ENCODE results near the gene PSORS1C2.
"Not testable (repeated sequence)": the region's sequence is repeated elsewhere in the genome, so short reads cannot be mapped to it uniquely, and the experiment has no call there.

PSORS1C2 gene

GRCh38 chr6:31138982-31139381 is at the start of gene PSORS1C2:
TSS of gene PSORS1C2 (minus strand) at chr6:31139066. CDS start at chr6:31139026, 40 bp downstream.
- no peak for DNase-seq (ENCODE audit: low read depth in 3 of 3, low spot score in 1 of 3)

GRCh38 chr6:31187780-31188194 is 48.9 kb upstream of the PSORS1C2 start:
- no peak for DNase-seq (ENCODE audit: low read depth in 3 of 3, low spot score in 1 of 3)

- DNase-seq (ENCODE audit: low read depth in 3 of 3, low spot score in 1 of 3): no peak
These were observed 47.3 kb upstream of the PSORS1C2 start for GRCh38 chr6:31186052-31186734.

GRCh38 chr6:31185695-31186051 is 46.8 kb upstream of the PSORS1C2 start:
- DNase-seq (ENCODE audit: low read depth in 3 of 3, low spot score in 1 of 3): not testable (repeated sequence)

- not testable (repeated sequence) for DNase-seq (ENCODE audit: low read depth in 3 of 3, low spot score in 1 of 3)
These were observed 45.0 kb upstream of the PSORS1C2 start for GRCh38 chr6:31183859-31184258.

- DNase-seq (ENCODE audit: low read depth in 3 of 3, low spot score in 1 of 3): not testable (repeated sequence)
These were observed 44.4 kb upstream of the PSORS1C2 start for GRCh38 chr6:31183287-31183686.

GRCh38 chr6:31180500-31180899 is 41.6 kb upstream of the PSORS1C2 start:
- no peak for DNase-seq (ENCODE audit: low read depth in 3 of 3, low spot score in 1 of 3)

- DNase-seq (ENCODE audit: low read depth in 3 of 3, low spot score in 1 of 3): no peak
These were observed 41.0 kb upstream of the PSORS1C2 start for GRCh38 chr6:31179896-31180295.

- DNase-seq (ENCODE audit: low read depth in 3 of 3, low spot score in 1 of 3): no peak
These were observed 40.1 kb upstream of the PSORS1C2 start for GRCh38 chr6:31179042-31179386.

- DNase-seq (ENCODE audit: low read depth in 3 of 3, low spot score in 1 of 3): no peak
These were observed 39.5 kb upstream of the PSORS1C2 start for GRCh38 chr6:31178143-31179041.

- DNase-seq (ENCODE audit: low read depth in 3 of 3, low spot score in 1 of 3): no peak
These were observed 37.1 kb upstream of the PSORS1C2 start for GRCh38 chr6:31175971-31176370.

GRCh38 chr6:31174378-31174777 is 35.5 kb upstream of the PSORS1C2 start:
- DNase-seq (ENCODE audit: low read depth in 3 of 3, low spot score in 1 of 3): no peak

- no peak for DNase-seq (ENCODE audit: low read depth in 3 of 3, low spot score in 1 of 3)
These were observed 34.5 kb upstream of the PSORS1C2 start for GRCh38 chr6:31173406-31173805.

GRCh38 chr6:31172973-31173384 is 34.1 kb upstream of the PSORS1C2 start:
- DNase-seq (ENCODE audit: low read depth in 3 of 3, low spot score in 1 of 3): no peak

- DNase-seq (ENCODE audit: low read depth in 3 of 3, low spot score in 1 of 3): no peak
These were observed 33.4 kb upstream of the PSORS1C2 start for GRCh38 chr6:31171931-31172905.

- no peak for DNase-seq (ENCODE audit: low read depth in 3 of 3, low spot score in 1 of 3)
These were observed 32.3 kb upstream of the PSORS1C2 start for GRCh38 chr6:31170987-31171671.

GRCh38 chr6:31170600-31170881 is 31.7 kb upstream of the PSORS1C2 start, which contains the start of gene POU5F1:
TSS of gene POU5F1 (minus strand) at chr6:31170682. CDS start at chr6:31170620, 62 bp downstream.
- no peak for DNase-seq (ENCODE audit: low read depth in 3 of 3, low spot score in 1 of 3)

- not testable (repeated sequence) for DNase-seq (ENCODE audit: low read depth in 3 of 3, low spot score in 1 of 3)
These were observed 31.2 kb upstream of the PSORS1C2 start for GRCh38 chr6:31169858-31170599.

GRCh38 chr6:31169123-31169857 is 30.4 kb upstream of the PSORS1C2 start:
- no peak for DNase-seq (ENCODE audit: low read depth in 3 of 3, low spot score in 1 of 3)

Data from stimulated activated CD4-positive, alpha-beta T cell treated with anti-CD3 and anti-CD28 coated beads, TNF-alpha, amount 100 ng/mL, for 1 hour (primary cell).